ENCODE measurements around the gene TCEAL7. TPM values are rescaled to one million over a fixed set of nuclear protein-coding genes. Genes with fewer than 3 reads are reported as not detected.

Gene TCEAL7
- total RNA-seq, 1 donor from 2014 or later, result 34.3 TPM

- Mint-ChIP-seq H3K27ac (no peak overlapping the region), H3K4me3 (no peak overlapping the region), H3K4me1 (peaks cover 11% of the 10 kb centered on the region), H3K27me3 (ENCODE audit: insufficient read depth, low read depth) (peaks cover 9% of the 10 kb centered on the region), H3K9me3 (peaks cover 2% of the 10 kb centered on the region), H3K36me3 (peaks cover 4% of the 10 kb centered on the region)
- no peak for DNase-seq (ENCODE audit: low spot score)
- no peak overlapping the region for H3K27ac ChIP-seq
- H3K79me2 ChIP-seq (ENCODE audit: low read depth), result peaks cover 20% of the 10 kb centered on the region
- H3K36me3 ChIP-seq, result no peaks in the 10 kb centered on the region
- H3K4me1 ChIP-seq, result no peaks in the 10 kb centered on the region
- H4K20me1 ChIP-seq (ENCODE audit: low read depth), result no peaks in the 10 kb centered on the region
- H3K9me3 ChIP-seq (ENCODE audit: low read depth), result no peaks in the 10 kb centered on the region
- no peak overlapping the region for H3K9ac ChIP-seq
- no peaks in the 10 kb centered on the region for H3K27me3 ChIP-seq
- no peak for TF ChIP-seq CTCF (IDR thresholded peaks at IDR 0.05)
- TF ChIP-seq EZH2phosphoT487 (IDR thresholded peaks at IDR 0.05), result no peak
- no peak for TF ChIP-seq EZH2 (IDR thresholded peaks at IDR 0.05)
- H3K4me2 ChIP-seq, result no peak overlapping the region
- peaks cover 6% of the 10 kb centered on the region for H3F3A ChIP-seq (ENCODE audit: low read depth)
- no peak overlapping the region for H3K4me3 ChIP-seq
- no peak overlapping the region for H2AFZ ChIP-seq (replicated peaks)
Measured at GRCh38 chrX:103372886-103373285, 42.8 kb downstream of the TCEAL7 start.

- Histone ChIP-seq H2AFZ (replicated peaks) (no peak overlapping the region), H3K36me3 (no peaks in the 10 kb centered on the region), H4K20me1 (ENCODE audit: low read depth) (no peaks in the 10 kb centered on the region), H3K4me1 (no peaks in the 10 kb centered on the region), H3K4me3 (no peak overlapping the region), H3K9me3 (ENCODE audit: low read depth) (no peaks in the 10 kb centered on the region), H3K27me3 (no peaks in the 10 kb centered on the region), H3K79me2 (ENCODE audit: low read depth) (peaks cover 27% of the 10 kb centered on the region), H3K27ac (no peak overlapping the region), H3F3A (ENCODE audit: low read depth) (peaks cover 11% of the 10 kb centered on the region), H3K9ac (no peak overlapping the region), H3K4me2 (no peak overlapping the region)
- Mint-ChIP-seq H3K27ac (no peak overlapping the region), H3K4me1 (peaks cover 16% of the 10 kb centered on the region), H3K27me3 (ENCODE audit: insufficient read depth, low read depth) (peaks cover 9% of the 10 kb centered on the region), H3K36me3 (peaks cover 7% of the 10 kb centered on the region), H3K9me3 (peaks cover 2% of the 10 kb centered on the region), H3K4me3 (no peak overlapping the region)
- no peak for TF ChIP-seq EZH2 (IDR thresholded peaks at IDR 0.05)
- no peak for TF ChIP-seq EZH2phosphoT487 (IDR thresholded peaks at IDR 0.05)
- TF ChIP-seq CTCF (IDR thresholded peaks at IDR 0.05), result no peak
- no peak for DNase-seq (ENCODE audit: low spot score)
Measured at GRCh38 chrX:103373581-103373980, 43.5 kb downstream of the TCEAL7 start.

GRCh38 chrX:103376118-103376978 is 46.3 kb downstream of the TCEAL7 start, which contains the start of gene BEX3:
Gene BEX3 (plus strand): TSS chrX:103376538. CDS start chrX:103377522, 984 bp downstream.
- H3K79me2 ChIP-seq (ENCODE audit: low read depth), result peaks cover 27% of the 10 kb centered on the region
- H3K9ac ChIP-seq, result peak within 1 kb of the TSS; percentile 80
- H4K20me1 ChIP-seq (ENCODE audit: low read depth), result no peaks in the 10 kb centered on the region
- peaks cover 19% of the 10 kb centered on the region for H3K4me1 Mint-ChIP-seq
- H3K9me3 Mint-ChIP-seq, result peaks cover 2% of the 10 kb centered on the region
- no peaks in the 10 kb centered on the region for H3K4me1 ChIP-seq
- H3K4me3 ChIP-seq, result peak within 1 kb of the TSS; percentile 78
- peaks cover 11% of the 10 kb centered on the region for H3K36me3 Mint-ChIP-seq
- H3K27me3 ChIP-seq, result no peaks in the 10 kb centered on the region
- peak within 1 kb of the TSS; percentile 85 for H2AFZ ChIP-seq (replicated peaks)
- peak within 1 kb of the TSS; percentile 80 for H3K27ac ChIP-seq
- H3K27me3 Mint-ChIP-seq (ENCODE audit: insufficient read depth, low read depth), result peaks cover 9% of the 10 kb centered on the region
- no peaks in the 10 kb centered on the region for H3K36me3 ChIP-seq
- peak; percentile 77 for DNase-seq (ENCODE audit: low spot score)
- TF ChIP-seq EZH2 (IDR thresholded peaks at IDR 0.05), result no peak
- TF ChIP-seq CTCF (IDR thresholded peaks at IDR 0.05), result no peak
- no peak for TF ChIP-seq EZH2phosphoT487 (IDR thresholded peaks at IDR 0.05)
- peak within 1 kb of the TSS; percentile 84 for H3K4me2 ChIP-seq
- H3K27ac Mint-ChIP-seq, result peak within 1 kb of the TSS; percentile 99
- H3F3A ChIP-seq (ENCODE audit: low read depth), result peaks cover 18% of the 10 kb centered on the region
- no peaks in the 10 kb centered on the region for H3K9me3 ChIP-seq (ENCODE audit: low read depth)
- H3K4me3 Mint-ChIP-seq, result peak within 1 kb of the TSS; percentile 94
